GM18519 (cell line): Measurements from ENCODE around the gene TLCD3B.

ENCODE experiments used
- ATAC-seq: cut with Tn5 transposase; IDR thresholded peaks from one replicate; pipeline ENCODE4 v1.9.1; 2021; ENCODE audit warnings: mild to moderate bottlenecking, moderate library complexity; ENCODE audit not compliant: unreplicated experiment, low FRiP score

The TLCD3B gene

GRCh38 chr16:29991571-29991904, 39.5 kb downstream of the TLCD3B start:
- ATAC-seq, result no peak

- ATAC-seq, result no peak
Observed at GRCh38 chr16:29990883-29991570, 40.0 kb downstream of the TLCD3B start.

- no peak for ATAC-seq
Observed at GRCh38 chr16:29990034-29990433, 41.0 kb downstream of the TLCD3B start.

- ATAC-seq, result no peak
Observed at GRCh38 chr16:29989111-29989858, 41.8 kb downstream of the TLCD3B start.

- ATAC-seq, result no peak
Observed at GRCh38 chr16:29988346-29989075, 42.6 kb downstream of the TLCD3B start.

GRCh38 chr16:29987371-29988085, 43.5 kb downstream of the TLCD3B start:
- no peak for ATAC-seq

- ATAC-seq, result no peak
Observed at GRCh38 chr16:29986931-29987330, 44.1 kb downstream of the TLCD3B start.

GRCh38 chr16:29986231-29986630, 44.8 kb downstream of the TLCD3B start:
- ATAC-seq, result no peak

GRCh38 chr16:29985271-29985811, 45.7 kb downstream of the TLCD3B start:
- no peak for ATAC-seq

GRCh38 chr16:29984764-29985147, 46.3 kb downstream of the TLCD3B start:
- no peak for ATAC-seq

GRCh38 chr16:29984137-29984763, 46.8 kb downstream of the TLCD3B start:
- no peak for ATAC-seq

- no peak for ATAC-seq
Observed at GRCh38 chr16:29983420-29984136, 47.5 kb downstream of the TLCD3B start.

GRCh38 chr16:29982560-29983419, 48.3 kb downstream of the TLCD3B start:
- ATAC-seq, result no peak

GRCh38 chr16:29978564-29979270, 52.4 kb downstream of the TLCD3B start:
- ATAC-seq, result no peak

- no peak for ATAC-seq
Observed at GRCh38 chr16:29978081-29978480, 53.0 kb downstream of the TLCD3B start.

GRCh38 chr16:29977063-29977825, 53.8 kb downstream of the TLCD3B start:
- ATAC-seq, result no peak

GRCh38 chr16:29975811-29976511, 55.1 kb downstream of the TLCD3B start:
- no peak for ATAC-seq
